Hepatocyte (in vitro differentiated cells): Measurements from ENCODE around the gene CBLB.

ENCODE experiments used
- CTCF ChIP-seq: fragments of 200-600 bp; sonication (generic); IDR thresholded peaks from 2 replicates; pipeline ENCODE4 v1.5.1; 2016; ENCODE audit warnings: antibody characterized with exemption, mild to moderate bottlenecking; ENCODE audit not compliant: poor library complexity
- EZH2phosphoT487 ChIP-seq: fragments of 200-600 bp; sonication (generic); IDR thresholded peaks from one replicate; pipeline ENCODE4 v1.6.1; 2018; ENCODE audit warnings: antibody characterized with exemption, mild to moderate bottlenecking, low read depth, moderate library complexity; ENCODE audit not compliant: unreplicated experiment, severe bottlenecking

- TF ChIP-seq CTCF (no peak), EZH2phosphoT487 (no peak)
These were observed 38.8 kb downstream of the CBLB start for GRCh38 chr3:105829871-105830622.
